Measurements from ENCODE around the gene TMEM120B.

GRCh38 chr12:121786440-121786825 is 73.9 kb downstream of the TMEM120B start:
- TF ChIP-seq FOXM1 (IDR thresholded peaks at IDR 0.05; ENCODE audit: borderline replicate concordance) (no peak), NFRKB (IDR thresholded peaks at IDR 0.05) (no peak), CTBP1 (IDR thresholded peaks at IDR 0.05; ENCODE audit: borderline replicate concordance) (no peak), ZNF384 (IDR thresholded peaks at IDR 0.05) (no peak)
